Panc1 (cell line): ENCODE results near the gene RENBP. TPM values are rescaled to one million over a fixed set of nuclear protein-coding genes. Genes with fewer than 3 reads are reported as not detected.
A peak's percentile ranks its signal among the peaks of the same experiment; 100 is the strongest.

Experiments
- ATAC-seq: fragments of 200-7000 bp; cut with Tn5 transposase; 2 replicates; pipeline ENCODE4 v1.9.1; 2020; ENCODE audit warnings: mild to moderate bottlenecking, moderate library complexity
- BruUV-seq: library from RNA; stranded (reverse); fragments of 400-500 nt; replicated peaks from 2 replicates; lab custom pipeline; 2021; lab: Mats Ljungman, UMichigan
- CTCF ChIA-PET: fragments of 300-600 bp; sonication (Branson Sonifier 250); formaldehyde crosslinking; loops from one replicate; lab custom pipeline; 2022; ENCODE audit warnings: antibody characterized with exemption; lab: Charles Lee
- POLR2A ChIA-PET: fragments of 300-600 bp; sonication (Branson Sonifier 250); formaldehyde crosslinking; loops from one replicate; lab custom pipeline; 2022; ENCODE audit warnings: antibody characterized with exemption; lab: Charles Lee
- DNase-seq: peaks from one replicate; pipeline ENCODE4 v3.0.0-alpha.2; 2010; ENCODE audit warnings: low read depth, low spot score
- H3K27ac ChIP-seq: 2 replicates; pipeline ENCODE4 v1.5.1; 2011; ENCODE audit warnings: mild to moderate bottlenecking, low read length, inconsistent platforms
- H3K27me3 ChIP-seq: fragments of 200-500 bp; sonication (Bioruptor generic); 2 replicates; pipeline ENCODE4 v1.6.0; 2014; ENCODE audit warnings: low read length, inconsistent platforms; ENCODE audit not compliant: control insufficient read depth, insufficient read depth
- H3K36me3 ChIP-seq: fragments of 200-500 bp; sonication (Bioruptor generic); 2 replicates; pipeline ENCODE4 v1.5.1; 2014; ENCODE audit warnings: inconsistent platforms, mild to moderate bottlenecking, low read length, moderate library complexity; ENCODE audit not compliant: control insufficient read depth, insufficient read depth
- H3K4me1 ChIP-seq: 2 replicates; pipeline ENCODE4 v1.5.1; 2011; ENCODE audit warnings: inconsistent platforms, mild to moderate bottlenecking, low read length, moderate library complexity; ENCODE audit not compliant: control insufficient read depth, insufficient read depth
- H3K4me3 ChIP-seq, 2 experiments: 2 replicates each; pipeline ENCODE4 v1.5.1; 2011 to 2012; ENCODE audit warnings: low read depth in 2 of 2, low read length in 2 of 2, mild to moderate bottlenecking in 2 of 2, inconsistent platforms in 1 of 2, moderate library complexity in 1 of 2
- H3K9me3 ChIP-seq: fragments of 200-500 bp; sonication (Bioruptor generic); 2 replicates; pipeline ENCODE4 v1.5.1; 2014; ENCODE audit warnings: low read depth, mild to moderate bottlenecking, inconsistent platforms, low read length, moderate library complexity; ENCODE audit not compliant: control insufficient read depth, insufficient read depth
- POLR2AphosphoS5 ChIP-seq: IDR thresholded peaks from 2 replicates; pipeline ENCODE4 v1.6.1; 2012; ENCODE audit warnings: mild to moderate bottlenecking, low read depth, low read length, moderate library complexity
- SIN3A ChIP-seq: IDR thresholded peaks from 2 replicates; pipeline ENCODE4 v1.6.1; 2012; ENCODE audit warnings: low read depth, mild to moderate bottlenecking, low read length, moderate library complexity, borderline replicate concordance; ENCODE audit not compliant: insufficient read depth
- TCF7L2 ChIP-seq: IDR thresholded peaks from 2 replicates; pipeline ENCODE4 v1.6.1; 2011; ENCODE audit warnings: mild to moderate bottlenecking, low read depth, low read length, inconsistent platforms
- in situ Hi-C: cut with HindIII; loops from 2 replicates; pipeline ENCODE4 v1.10.0; 2016; ENCODE audit warnings: low sequenced_read_pairs, low pct_unique_long_range_greater_than_20kb
- intact Hi-C: fragments of 100-400 bp; cut with micrococcal nuclease; formaldehyde crosslinking; loops from one replicate; pipeline ENCODE4 v1.10.0; 2022; ENCODE audit not compliant: unreplicated experiment
- total RNA-seq: library from RNA; stranded (reverse); gene quantifications from one replicate; pipeline ENCODE4 v1.2.1, GENCODE V29; 2021; ENCODE audit not compliant: unreplicated experiment
- TF ChIP-seq, protein P1 (sequence below), 2 experiments: IDR thresholded peaks; 2 replicates each; pipeline ENCODE4 v1.6.1; 2011 to 2012; ENCODE audit warnings: low read depth in 2 of 2, control low read depth in 1 of 2, low read length in 1 of 2, mild to moderate bottlenecking in 1 of 2, moderate library complexity in 1 of 2; ENCODE audit not compliant: insufficient read depth in 1 of 2
- TF ChIP-seq, protein P2 (sequence below): fragments of 450-650 bp; IDR thresholded peaks from 2 replicates; pipeline ENCODE4 v1.5.1; 2017; ENCODE audit warnings: mild to moderate bottlenecking

The RENBP gene
- total RNA-seq, 1 experiment from 2014 or later: 0.62 TPM

DNA sequence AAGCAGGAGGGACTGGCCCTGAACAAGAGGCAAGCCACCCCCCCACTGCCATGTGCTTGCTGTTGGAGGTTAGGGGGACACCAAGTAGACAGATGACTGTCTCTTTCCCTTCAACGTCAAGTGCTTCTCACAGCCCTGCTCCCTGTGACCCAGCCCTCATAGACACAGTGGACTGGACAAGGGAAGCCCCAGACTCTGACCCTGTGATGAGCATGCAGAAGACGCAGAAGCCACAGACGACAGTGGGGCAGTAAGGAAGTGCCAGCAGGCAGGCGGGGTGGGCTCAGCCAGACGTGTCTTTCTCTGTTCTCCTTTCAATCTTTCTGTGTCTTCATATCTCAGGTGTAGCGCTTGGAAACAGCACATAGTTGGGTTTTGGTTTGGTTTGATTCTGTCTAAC is 56.1 kb downstream of the RENBP start:
- no TSS peak for BruUV-seq
- Histone ChIP-seq H3K4me3 (no peak overlapping the region), H3K9me3 (no peaks in the 10 kb centered on the region), H3K36me3 (no peaks in the 10 kb centered on the region), H3K27me3 (no peaks in the 10 kb centered on the region), H3K27ac (peak overlapping the region; percentile 89), H3K4me1 (peaks cover 37% of the 10 kb centered on the region)
- intact Hi-C loops: loop anchor here (10.0 kb wide), 2 partner anchors 84 to 124 kb away; partner anchors contain the start of gene PLXNB3
- TF ChIP-seq, protein P1, sequence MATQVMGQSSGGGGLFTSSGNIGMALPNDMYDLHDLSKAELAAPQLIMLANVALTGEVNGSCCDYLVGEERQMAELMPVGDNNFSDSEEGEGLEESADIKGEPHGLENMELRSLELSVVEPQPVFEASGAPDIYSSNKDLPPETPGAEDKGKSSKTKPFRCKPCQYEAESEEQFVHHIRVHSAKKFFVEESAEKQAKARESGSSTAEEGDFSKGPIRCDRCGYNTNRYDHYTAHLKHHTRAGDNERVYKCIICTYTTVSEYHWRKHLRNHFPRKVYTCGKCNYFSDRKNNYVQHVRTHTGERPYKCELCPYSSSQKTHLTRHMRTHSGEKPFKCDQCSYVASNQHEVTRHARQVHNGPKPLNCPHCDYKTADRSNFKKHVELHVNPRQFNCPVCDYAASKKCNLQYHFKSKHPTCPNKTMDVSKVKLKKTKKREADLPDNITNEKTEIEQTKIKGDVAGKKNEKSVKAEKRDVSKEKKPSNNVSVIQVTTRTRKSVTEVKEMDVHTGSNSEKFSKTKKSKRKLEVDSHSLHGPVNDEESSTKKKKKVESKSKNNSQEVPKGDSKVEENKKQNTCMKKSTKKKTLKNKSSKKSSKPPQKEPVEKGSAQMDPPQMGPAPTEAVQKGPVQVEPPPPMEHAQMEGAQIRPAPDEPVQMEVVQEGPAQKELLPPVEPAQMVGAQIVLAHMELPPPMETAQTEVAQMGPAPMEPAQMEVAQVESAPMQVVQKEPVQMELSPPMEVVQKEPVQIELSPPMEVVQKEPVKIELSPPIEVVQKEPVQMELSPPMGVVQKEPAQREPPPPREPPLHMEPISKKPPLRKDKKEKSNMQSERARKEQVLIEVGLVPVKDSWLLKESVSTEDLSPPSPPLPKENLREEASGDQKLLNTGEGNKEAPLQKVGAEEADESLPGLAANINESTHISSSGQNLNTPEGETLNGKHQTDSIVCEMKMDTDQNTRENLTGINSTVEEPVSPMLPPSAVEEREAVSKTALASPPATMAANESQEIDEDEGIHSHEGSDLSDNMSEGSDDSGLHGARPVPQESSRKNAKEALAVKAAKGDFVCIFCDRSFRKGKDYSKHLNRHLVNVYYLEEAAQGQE (IDR thresholded peaks at IDR 0.05; ENCODE audit: insufficient read depth in 1 of 2, low read depth in 2 of 2, low read length in 1 of 2): no peak
- TF ChIP-seq, protein P2, sequence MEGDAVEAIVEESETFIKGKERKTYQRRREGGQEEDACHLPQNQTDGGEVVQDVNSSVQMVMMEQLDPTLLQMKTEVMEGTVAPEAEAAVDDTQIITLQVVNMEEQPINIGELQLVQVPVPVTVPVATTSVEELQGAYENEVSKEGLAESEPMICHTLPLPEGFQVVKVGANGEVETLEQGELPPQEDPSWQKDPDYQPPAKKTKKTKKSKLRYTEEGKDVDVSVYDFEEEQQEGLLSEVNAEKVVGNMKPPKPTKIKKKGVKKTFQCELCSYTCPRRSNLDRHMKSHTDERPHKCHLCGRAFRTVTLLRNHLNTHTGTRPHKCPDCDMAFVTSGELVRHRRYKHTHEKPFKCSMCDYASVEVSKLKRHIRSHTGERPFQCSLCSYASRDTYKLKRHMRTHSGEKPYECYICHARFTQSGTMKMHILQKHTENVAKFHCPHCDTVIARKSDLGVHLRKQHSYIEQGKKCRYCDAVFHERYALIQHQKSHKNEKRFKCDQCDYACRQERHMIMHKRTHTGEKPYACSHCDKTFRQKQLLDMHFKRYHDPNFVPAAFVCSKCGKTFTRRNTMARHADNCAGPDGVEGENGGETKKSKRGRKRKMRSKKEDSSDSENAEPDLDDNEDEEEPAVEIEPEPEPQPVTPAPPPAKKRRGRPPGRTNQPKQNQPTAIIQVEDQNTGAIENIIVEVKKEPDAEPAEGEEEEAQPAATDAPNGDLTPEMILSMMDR: no peak
- TF ChIP-seq SIN3A (no peak), TCF7L2 (no peak), POLR2AphosphoS5 (no peak)
- ChIA-PET POLR2A (no interaction called here), CTCF (no interaction called here)
- no peak for DNase-seq
- in situ Hi-C loops: no loop called here
- ATAC-seq: no peak

DNA sequence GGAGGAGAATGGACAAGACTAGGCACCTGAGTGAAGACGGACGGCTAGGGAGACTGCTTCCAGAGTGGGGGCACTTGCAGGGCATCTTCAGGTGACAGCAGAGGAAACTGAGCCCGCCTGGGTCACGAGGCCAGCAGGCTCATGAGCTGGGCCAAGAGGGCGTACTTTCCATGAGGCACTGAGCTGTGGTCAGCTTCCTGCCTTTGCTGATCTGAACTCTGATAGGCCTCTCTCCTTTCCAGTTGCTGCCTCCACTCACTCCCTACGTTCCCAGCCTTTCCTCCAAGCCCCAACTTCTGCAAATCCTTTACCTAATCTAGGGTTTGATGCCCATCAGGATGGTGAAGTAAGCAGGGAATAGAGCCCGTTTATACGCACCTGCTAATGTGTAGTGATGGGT is 57.1 kb downstream of the RENBP start:
- ChIA-PET CTCF (interaction anchor here (0.5 to 1.6 kb wide), 3 partner anchors 10 to 266 kb away, joined by 3 to 14 read pairs (median 3); no protein-coding TSS in a partner anchor), POLR2A (interaction anchor here (0.7 kb wide), 1 partner anchor 98 kb away, joined by 3 read pairs; no protein-coding TSS in a partner anchor)
- ATAC-seq: no peak
- peak overlapping the region; percentile 89 for H3K27ac ChIP-seq
- no TSS peak for BruUV-seq
- H3K4me1 ChIP-seq: peaks cover 46% of the 10 kb centered on the region
- in situ Hi-C loops: no loop called here
- no peak for DNase-seq
- no peaks in the 10 kb centered on the region for H3K9me3 ChIP-seq
- no peaks in the 10 kb centered on the region for H3K36me3 ChIP-seq
- no peak overlapping the region for H3K4me3 ChIP-seq
- H3K27me3 ChIP-seq: no peaks in the 10 kb centered on the region
- TF ChIP-seq POLR2AphosphoS5 (no peak), TCF7L2 (no peak), SIN3A (no peak)
- TF ChIP-seq, protein P2: no peak
- TF ChIP-seq, protein P1 (IDR thresholded peaks at IDR 0.05; ENCODE audit: insufficient read depth in 1 of 2, low read depth in 2 of 2, low read length in 1 of 2): no peak
- intact Hi-C loops: loop anchor here (10.0 kb wide), 2 partner anchors 83 to 123 kb away; partner anchors contain the start of gene PLXNB3
